Thyroid gland (tissue), 4 donors: Measurements from ENCODE around the gene STAG3. TPM values are rescaled to one million over a fixed set of nuclear protein-coding genes. Genes with fewer than 3 reads are reported as not detected.
A peak's percentile ranks its signal among the peaks of the same experiment; 100 is the strongest.
"Not testable (repeated sequence)": the region's sequence is repeated elsewhere in the genome, so short reads cannot be mapped to it uniquely, and the experiment has no call there.

Experiments used
- DNase-seq, 2 donors: peaks; one replicate each; pipeline ENCODE4 v3.0.0-alpha.2; 2019
- H3K27ac ChIP-seq, 3 donors: fragments of 200-600 bp; sonication (generic); 1 replicate in 2 of 3; 2 replicates in 1 of 3; pipeline ENCODE4 v1.5.1; 2016 to 2019; ENCODE audit warnings: mild to moderate bottlenecking in 1 of 3, moderate library complexity in 1 of 3
- H3K27me3 ChIP-seq: fragments of 200-600 bp; sonication (generic); one replicate; pipeline ENCODE4 v1.5.1; 2019
- H3K36me3 ChIP-seq, 2 donors: fragments of 200-600 bp; sonication (generic); one replicate each; pipeline ENCODE4 v1.5.1; 2016 to 2019
- H3K4me1 ChIP-seq, 2 donors: fragments of 200-600 bp; sonication (generic); one replicate each; pipeline ENCODE4 v1.5.1; 2017 to 2019
- H3K4me3 ChIP-seq, 3 donors: fragments of 200-600 bp; sonication (generic); replicated peaks in 1 of 3; 1 replicate in 2 of 3; 2 replicates in 1 of 3; pipeline ENCODE4 v1.5.1; 2016; ENCODE audit warnings: mild to moderate bottlenecking in 1 of 3
- H3K9me3 ChIP-seq: fragments of 200-600 bp; sonication (generic); one replicate; pipeline ENCODE4 v1.5.1; 2017
- CTCF ChIP-seq, 6 experiments: fragments of 200-600 bp in 3 of 6; fragments of 450-650 bp in 3 of 6; sonication (generic) in 3 of 6; IDR thresholded peaks; one replicate each; pipeline ENCODE4 v1.5.1; 2016 to 2019; ENCODE audit warnings: antibody characterized with exemption in 6 of 6, mild to moderate bottlenecking in 2 of 6, inconsistent platforms in 1 of 6, moderate library complexity in 1 of 6
- POLR2A ChIP-seq, 2 donors: fragments of 450-650 bp; IDR thresholded peaks; one replicate each; pipeline ENCODE4 v1.6.1; 2017; ENCODE audit warnings: antibody characterized with exemption in 2 of 2, mild to moderate bottlenecking in 2 of 2, moderate library complexity in 1 of 2
- WGBS, 2 donors: methylation state at CpG; one replicate each; pipeline ENCODE4 v1.1.5; 2017; 5-methylcytosine and 5-hydroxymethylcytosine counted together
- intact Hi-C: fragments of 100-400 bp; cut with DNase I; formaldehyde crosslinking; loops from one replicate; pipeline ENCODE4 v1.15.1; 2023
- total RNA-seq, 4 donors: library from RNA; depleted of rRNA; stranded (reverse); fragments of >200 nt; gene quantifications; one replicate each; pipeline ENCODE4 v1.2.3, GENCODE V29; 2016

Gene STAG3
- total RNA-seq, 4 donors from 2014 or later: 0.34 to 2.7 (median 1.5) TPM; not detected in 1

- Histone ChIP-seq H3K36me3 (no peaks in the 10 kb centered on the region), H3K4me3 (no peak overlapping the region), H3K27me3 (no peaks in the 10 kb centered on the region), H3K4me1 (peaks cover 0 to 10% of the 10 kb centered on the region in 2 donors), H3K9me3 (no peaks in the 10 kb centered on the region), H3K27ac (no peak overlapping the region)
- intact Hi-C loops: loop anchor here (5.0 kb wide), 1 partner anchor 155 kb away; the partner anchor contains the start of gene AZGP1
- TF ChIP-seq CTCF (IDR thresholded peaks at IDR 0.05) (no peak), POLR2A (IDR thresholded peaks at IDR 0.05) (no peak)
- DNase-seq: no peak
- 64 to 71% methylated on average over 7 of the region's 7 CpGs for WGBS, 2 donors
Observed at GRCh38 chr7:100132126-100132525, 45.6 kb upstream of the STAG3 start.

- no peak overlapping the region for H3K4me3 ChIP-seq
Observed at GRCh38 chr7:100132697-100133151, 45.0 kb upstream of the STAG3 start.

GRCh38 chr7:100137851-100138760, 39.6 kb upstream of the STAG3 start:
- H3K4me3 ChIP-seq: no peak overlapping the region

More at GRCh38 chr7:100132697-100133151, 45.0 kb upstream of the STAG3 start:
- no peaks in the 10 kb centered on the region for H3K9me3 ChIP-seq
- H3K4me1 ChIP-seq: peaks cover 0 to 11% of the 10 kb centered on the region in 2 donors
- H3K27ac ChIP-seq: no peak overlapping the region
- 32 to 38% methylated on average over 3 of the region's 3 CpGs for WGBS, 2 donors
- H3K27me3 ChIP-seq: no peaks in the 10 kb centered on the region
- H3K36me3 ChIP-seq: no peaks in the 10 kb centered on the region
- DNase-seq: peak; percentile 41 to 42
- intact Hi-C loops: loop anchor here (5.0 kb wide), 1 partner anchor 155 kb away; the partner anchor contains the start of gene AZGP1
- peak in 5 of 6 experiments; percentile 26 to 72 (median 45) for TF ChIP-seq CTCF (IDR thresholded peaks at IDR 0.05)
- TF ChIP-seq POLR2A (IDR thresholded peaks at IDR 0.05): no peak

GRCh38 chr7:100141555-100141949, 36.2 kb upstream of the STAG3 start:
- Histone ChIP-seq H3K36me3 (no peaks in the 10 kb centered on the region), H3K4me3 (no peak overlapping the region), H3K27ac (no peak overlapping the region), H3K9me3 (no peaks in the 10 kb centered on the region), H3K27me3 (no peaks in the 10 kb centered on the region), H3K4me1 (peaks cover 0 to 7% of the 10 kb centered on the region in 2 donors)
- TF ChIP-seq CTCF (IDR thresholded peaks at IDR 0.05) (no peak), POLR2A (IDR thresholded peaks at IDR 0.05) (no peak)
- intact Hi-C loops: no loop called here
- DNase-seq: no peak
- 70 to 84% methylated on average over 3 of the region's 3 CpGs for WGBS, 2 donors

More at GRCh38 chr7:100137851-100138760, 39.6 kb upstream of the STAG3 start:
- Histone ChIP-seq H3K4me1 (peaks cover 0 to 7% of the 10 kb centered on the region in 2 donors), H3K9me3 (no peaks in the 10 kb centered on the region), H3K27me3 (no peaks in the 10 kb centered on the region), H3K27ac (no peak overlapping the region), H3K36me3 (no peaks in the 10 kb centered on the region)
- intact Hi-C loops: no loop called here
- 73 to 77% methylated on average over 13 of the region's 13 CpGs for whole genome bisulfite sequencing, 2 donors
- TF ChIP-seq CTCF (IDR thresholded peaks at IDR 0.05): no peak
- TF ChIP-seq POLR2A (IDR thresholded peaks at IDR 0.05): no peak
- DNase-seq: no peak

- TF ChIP-seq POLR2A (IDR thresholded peaks at IDR 0.05): no peak
- TF ChIP-seq CTCF (IDR thresholded peaks at IDR 0.05): no peak
- Histone ChIP-seq H3K27me3 (no peaks in the 10 kb centered on the region), H3K4me1 (peaks cover 0 to 7% of the 10 kb centered on the region in 2 donors), H3K36me3 (no peaks in the 10 kb centered on the region), H3K9me3 (no peaks in the 10 kb centered on the region), H3K27ac (no peak overlapping the region), H3K4me3 (no peak overlapping the region)
- no peak for DNase-seq
- intact Hi-C loops: no loop called here
- WGBS, 2 donors: 91 to 93% methylated on average over 3 of the region's 3 CpGs
Observed at GRCh38 chr7:100142461-100142860, 35.3 kb upstream of the STAG3 start.

- H3K9me3 ChIP-seq, intact Hi-C loops, H3K27ac ChIP-seq, H3K27me3 ChIP-seq, H3K4me3 ChIP-seq, H3K36me3 ChIP-seq, DNase-seq, H3K4me1 ChIP-seq: not testable (repeated sequence)
- 91 to 95% methylated on average over 4 of the region's 4 CpGs for WGBS, 2 donors
Observed at GRCh38 chr7:100146350-100146749, 31.4 kb upstream of the STAG3 start.
